Endothelial cell of umbilical vein (primary cell): ENCODE measurements around the gene KSR1. TPM values are rescaled to one million over a fixed set of nuclear protein-coding genes. Genes with fewer than 3 reads are reported as not detected.

Experiments used
- BruUV-seq: library from RNA; stranded (reverse); fragments of 400-500 nt; replicated peaks from 2 replicates; lab custom pipeline; 2021; lab: Mats Ljungman, UMichigan
- CTCF ChIA-PET: fragments of 300-600, 350-600 bp; sonication (Branson Sonifier 250); formaldehyde crosslinking; loops from one replicate; lab custom pipeline; 2021; ENCODE audit warnings: antibody characterized with exemption, inconsistent platforms; lab: Charles Lee
- POLR2A ChIA-PET: fragments of 300-600, 350-600 bp; sonication (Branson Sonifier 250); formaldehyde crosslinking; loops from one replicate; lab custom pipeline; 2021; ENCODE audit warnings: antibody characterized with exemption, inconsistent platforms; lab: Charles Lee
- DNase-seq: peaks from one replicate; pipeline ENCODE4 v3.0.0-alpha.2; 2011; ENCODE audit warnings: low read depth, low spot score
- FAIRE-seq: peaks from 2 replicates; lab custom pipeline; 2011; peaks lifted over from hg19 to GRCh38; lab: Jason Lieb, UNC
- H2AFZ ChIP-seq: 2 replicates; pipeline ENCODE4 v1.6.0; 2012; ENCODE audit warnings: low read depth, low read length, control low read depth, inconsistent platforms
- H3K27ac ChIP-seq: 2 replicates; pipeline ENCODE4 v1.5.1; 2011; ENCODE audit warnings: low read depth, mild to moderate bottlenecking, control low read depth, low read length, moderate library complexity; ENCODE audit not compliant: insufficient read depth
- H3K27me3 ChIP-seq, 2 experiments: 2 replicates each; pipeline versions ENCODE4 v1.6.0 to v1.6.1; 2011; ENCODE audit warnings: low read length in 2 of 2, mixed read lengths in 1 of 2; ENCODE audit not compliant: control insufficient read depth in 2 of 2, insufficient read depth in 2 of 2
- H3K36me3 ChIP-seq, 2 experiments: 2 replicates in 1 of 2; 3 replicates in 1 of 2; pipeline ENCODE4 v1.5.1; 2011; ENCODE audit warnings: low read length in 2 of 2, mild to moderate bottlenecking in 1 of 2, moderate library complexity in 1 of 2; ENCODE audit not compliant: control insufficient read depth in 2 of 2, insufficient read depth in 2 of 2; ENCODE audit errors: extremely low read depth in 1 of 2
- H3K4me1 ChIP-seq: 3 replicates; pipeline ENCODE4 v1.5.1; 2011; ENCODE audit warnings: mild to moderate bottlenecking, low read length; ENCODE audit not compliant: control insufficient read depth, insufficient read depth; ENCODE audit errors: extremely low read depth
- H3K4me2 ChIP-seq: 2 replicates; pipeline ENCODE4 v1.6.1; 2011; ENCODE audit warnings: low read length, control low read depth, mixed read lengths; ENCODE audit not compliant: insufficient read depth
- H3K4me3 ChIP-seq, 3 experiments: fragments of 200-600 bp in 1 of 3; sonication (generic), shearing (Covaris generic) in 1 of 3; replicated peaks in 1 of 3; 2 replicates each; pipeline ENCODE4 v1.5.1; 2011 to 2016; ENCODE audit warnings: control low read depth in 3 of 3, low read length in 3 of 3, mild to moderate bottlenecking in 2 of 3, inconsistent platforms in 1 of 3, low read depth in 1 of 3, moderate library complexity in 1 of 3; ENCODE audit not compliant: insufficient read depth in 1 of 3
- H3K79me2 ChIP-seq: 2 replicates; pipeline ENCODE4 v1.6.0; 2012; ENCODE audit warnings: low read length, inconsistent platforms; ENCODE audit not compliant: control insufficient read depth, insufficient read depth
- H3K9ac ChIP-seq: replicated peaks from 2 replicates; pipeline ENCODE3; 2011; ENCODE audit warnings: low read length, control low read depth; ENCODE audit not compliant: insufficient read depth; ENCODE audit errors: extremely low read depth
- H3K9me1 ChIP-seq: replicated peaks from 3 replicates; pipeline ENCODE4 v1.6.0; 2011; ENCODE audit warnings: mild to moderate bottlenecking, low read length; ENCODE audit not compliant: control insufficient read depth, insufficient read depth; ENCODE audit errors: extremely low read depth
- H3K9me3 ChIP-seq: replicated peaks from 2 replicates; pipeline ENCODE4 v1.5.1; 2012; ENCODE audit warnings: low read length, inconsistent platforms; ENCODE audit not compliant: control insufficient read depth, insufficient read depth
- H4K20me1 ChIP-seq: replicated peaks from 2 replicates; pipeline ENCODE3; 2011; ENCODE audit warnings: mild to moderate bottlenecking, low read length; ENCODE audit not compliant: control insufficient read depth, insufficient read depth; ENCODE audit errors: extremely low read depth
- FOS ChIP-seq: IDR thresholded peaks from 2 replicates; pipeline ENCODE4 v1.6.1; 2011; ENCODE audit warnings: mild to moderate bottlenecking, low read length, moderate library complexity, borderline replicate concordance; ENCODE audit not compliant: insufficient read depth
- MYC ChIP-seq: IDR thresholded peaks from one replicate; pipeline ENCODE4 v1.6.1; 2011; ENCODE audit warnings: mild to moderate bottlenecking, low read depth, low read length
- POLR2A ChIP-seq: IDR thresholded peaks from 2 replicates; pipeline ENCODE4 v1.6.1; 2012; ENCODE audit warnings: low read depth, mild to moderate bottlenecking, control low read depth, low read length
- dilution Hi-C: fragments of 300-500 bp; cut with MboI; formaldehyde crosslinking; loops from one replicate; pipeline ENCODE4 v1.15.0; 2019; ENCODE audit warnings: low sequenced_read_pairs; ENCODE audit not compliant: extremely low pct_ligation_motif_present
- intact Hi-C: fragments of 100-400 bp; cut with micrococcal nuclease; formaldehyde crosslinking; loops from one replicate; pipeline ENCODE4 v1.10.0; 2022
- polyA plus RNA-seq, 4 experiments: library from polyadenylated mRNA; depleted of rRNA in 3 of 4; stranded (reverse) in 3 of 4; unstranded in 1 of 4; fragments of >200 nt; gene quantifications; 2 replicates each; pipeline versions ENCODE4 v1.2.1 to v1.2.3, GENCODE V29; 2011 to 2012; ENCODE audit warnings: missing spikeins in 1 of 4
- total RNA-seq: library from RNA; stranded (reverse); gene quantifications from 2 replicates; pipeline ENCODE4 v1.2.3, GENCODE V29; 2021

KSR1 gene
- total and polyA plus RNA-seq, 2 donors (not counting 3 experiments of a cell fraction or from before 2014, with no cell fraction given): 35.4 to 80.2 TPM

DNA sequence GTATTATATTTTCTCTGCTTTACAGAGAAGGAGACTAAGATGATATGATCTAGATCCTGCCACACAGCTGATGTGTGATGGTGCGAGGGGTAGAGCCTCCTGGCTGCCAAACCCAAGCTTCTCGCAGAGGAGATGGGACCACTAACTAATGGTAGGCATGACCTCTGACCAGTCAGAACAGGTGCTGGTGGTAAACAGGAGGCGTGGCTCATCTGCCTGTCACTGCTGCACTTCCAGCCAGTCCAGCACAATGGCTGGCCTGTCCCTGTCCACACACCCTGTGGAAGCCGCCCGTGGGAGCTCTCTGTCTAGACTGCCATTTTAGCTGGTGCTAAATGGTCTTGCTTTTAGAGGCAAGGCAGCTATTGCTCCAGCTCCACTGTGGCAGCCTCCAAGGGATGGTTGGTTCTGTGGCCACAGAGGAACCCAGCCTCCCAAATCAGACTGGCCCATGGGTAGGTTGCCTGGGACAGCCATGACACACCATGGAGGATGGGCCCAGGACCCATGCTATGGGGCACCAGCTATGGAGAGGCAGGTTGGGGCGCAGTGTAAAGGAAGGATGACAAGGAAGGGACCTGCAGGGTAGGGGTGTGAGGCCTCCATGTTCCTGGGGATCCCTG lies 86.7 kb downstream of the KSR1 start:
- H3K4me3 ChIP-seq: no peak overlapping the region
- no peak for TF ChIP-seq MYC
- no peak for TF ChIP-seq FOS
- dilution Hi-C loops (no loop called here), intact Hi-C loops (no loop called here)
- H3K27me3 ChIP-seq: no peaks in the 10 kb centered on the region
- ChIA-PET CTCF (no interaction called here), POLR2A (no interaction called here)
- H2AFZ ChIP-seq: no peak overlapping the region
- H3K79me2 ChIP-seq: peaks cover 5% of the 10 kb centered on the region
- no peaks in the 10 kb centered on the region for H3K9me3 ChIP-seq
- DNase-seq: no peak
- H3K4me2 ChIP-seq: no peak overlapping the region
- BruUV-seq: no TSS peak
- no peak overlapping the region for H3K9ac ChIP-seq
- no peak for FAIRE-seq
- H4K20me1 ChIP-seq: no peaks in the 10 kb centered on the region
- no peak overlapping the region for H3K27ac ChIP-seq
- no peaks in the 10 kb centered on the region for H3K9me1 ChIP-seq
- H3K4me1 ChIP-seq: no peaks in the 10 kb centered on the region
- no peaks in the 10 kb centered on the region for H3K36me3 ChIP-seq

DNA sequence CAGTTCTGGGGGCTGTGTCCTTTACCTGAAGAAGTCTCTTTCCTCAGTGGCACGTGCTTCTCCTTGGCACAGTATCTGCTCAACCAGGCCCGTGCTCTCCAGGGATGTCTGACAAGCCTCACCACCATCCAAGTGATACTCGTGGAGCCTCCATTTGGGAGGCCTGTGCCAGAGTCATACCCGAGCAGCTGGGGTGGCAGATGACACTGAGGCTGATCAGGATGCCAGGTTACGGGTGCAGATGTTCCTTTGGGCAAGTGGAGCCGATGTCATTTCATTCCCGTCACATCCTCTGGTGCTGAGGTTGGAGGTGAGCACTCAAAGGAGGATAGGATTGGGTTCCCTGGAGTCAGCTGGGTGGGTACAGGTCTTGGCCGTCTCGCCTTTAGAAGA lies 87.2 kb downstream of the KSR1 start:
- POLR2A ChIA-PET: no interaction called here

More for the DNA sequence above, 87.2 kb downstream of the KSR1 start:
- Histone ChIP-seq H3K4me3 (no peak overlapping the region), H3K4me2 (no peak overlapping the region), H3K9me3 (no peaks in the 10 kb centered on the region), H2AFZ (no peak overlapping the region), H3K27me3 (no peaks in the 10 kb centered on the region), H4K20me1 (no peaks in the 10 kb centered on the region), H3K9me1 (no peaks in the 10 kb centered on the region), H3K79me2 (peaks cover 5% of the 10 kb centered on the region), H3K4me1 (no peaks in the 10 kb centered on the region), H3K9ac (no peak overlapping the region), H3K27ac (no peak overlapping the region), H3K36me3 (no peaks in the 10 kb centered on the region)
- BruUV-seq: no TSS peak
- dilution Hi-C loops (no loop called here), intact Hi-C loops (no loop called here)
- no peak for TF ChIP-seq POLR2A
- CTCF ChIA-PET: no interaction called here
- DNase-seq (no peak), FAIRE-seq (no peak)
